HG02852 (cell line): ENCODE measurements around the gene PSAPL1.
"Not testable (repeated sequence)": the region's sequence is repeated elsewhere in the genome, so short reads cannot be mapped to it uniquely, and the experiment has no call there.

Experiments used
- ATAC-seq: cut with Tn5 transposase; IDR thresholded peaks from one replicate; pipeline ENCODE4 v1.9.1; 2021; ENCODE audit warnings: mild to moderate bottlenecking, moderate library complexity; ENCODE audit not compliant: unreplicated experiment

The PSAPL1 gene

GRCh38 chr4:7459471-7459870 lies 24.7 kb upstream of the PSAPL1 start:
- no peak for ATAC-seq

- no peak for ATAC-seq
Measured at GRCh38 chr4:7458477-7458876, 23.7 kb upstream of the PSAPL1 start.

- no peak for ATAC-seq
Measured at GRCh38 chr4:7458066-7458425, 23.3 kb upstream of the PSAPL1 start.

GRCh38 chr4:7457201-7458065 lies 22.7 kb upstream of the PSAPL1 start:
- ATAC-seq: no peak

GRCh38 chr4:7452802-7453201 lies 18.1 kb upstream of the PSAPL1 start:
- ATAC-seq: not testable (repeated sequence)

GRCh38 chr4:7451800-7452199 lies 17.1 kb upstream of the PSAPL1 start:
- ATAC-seq: no peak

GRCh38 chr4:7451434-7451789 lies 16.7 kb upstream of the PSAPL1 start:
- no peak for ATAC-seq

- no peak for ATAC-seq
Measured at GRCh38 chr4:7450775-7451433, 16.2 kb upstream of the PSAPL1 start.

- no peak for ATAC-seq
Measured at GRCh38 chr4:7448036-7448435, 13.3 kb upstream of the PSAPL1 start.

GRCh38 chr4:7447236-7447635 lies 12.5 kb upstream of the PSAPL1 start:
- no peak for ATAC-seq

GRCh38 chr4:7444731-7445130 lies 10.0 kb upstream of the PSAPL1 start:
- ATAC-seq: no peak

GRCh38 chr4:7444314-7444713 lies 9.6 kb upstream of the PSAPL1 start:
- no peak for ATAC-seq

- no peak for ATAC-seq
Measured at GRCh38 chr4:7442574-7443162, 7.9 kb upstream of the PSAPL1 start.

GRCh38 chr4:7441201-7441600 lies 6.5 kb upstream of the PSAPL1 start:
- no peak for ATAC-seq

- no peak for ATAC-seq
Measured at GRCh38 chr4:7439699-7440098, 5.0 kb upstream of the PSAPL1 start.

GRCh38 chr4:7436256-7436655 lies 1.5 kb upstream of the PSAPL1 start:
- ATAC-seq: no peak

- no peak for ATAC-seq
Measured at GRCh38 chr4:7435471-7436061, 836 bp upstream of the PSAPL1 start.

- ATAC-seq: no peak
Measured at GRCh38 chr4:7434141-7434765, 477 bp downstream of the PSAPL1 start.

GRCh38 chr4:7433376-7434140 lies 1.2 kb downstream of the PSAPL1 start:
- no peak for ATAC-seq

- no peak for ATAC-seq
Measured at GRCh38 chr4:7432531-7433375, 2.0 kb downstream of the PSAPL1 start.
